Measurements from ENCODE around the gene FAM3A. TPM values are rescaled to one million over a fixed set of nuclear protein-coding genes. Genes with fewer than 3 reads are reported as not detected.

Gene FAM3A
- total and polyA plus RNA-seq, 2 experiments from 2014 or later, result 12.0 to 16.5 TPM

GRCh38 chrX:154541896-154542722, 26.1 kb upstream of the FAM3A start:
- Mint-ChIP-seq H3K36me3 (ENCODE audit: low read depth) (peaks cover 31% of the 10 kb centered on the region), H3K4me1 (peaks cover 5% of the 10 kb centered on the region), H3K9me3 (no peaks in the 10 kb centered on the region), H3K27ac (no peak overlapping the region), H3K27me3 (ENCODE audit: insufficient read depth, low read depth, poor library complexity) (peaks cover 5% of the 10 kb centered on the region), H3K4me3 (no peak overlapping the region)
- no peak overlapping the region for H3K4me2 ChIP-seq
- no peaks in the 10 kb centered on the region for H3K9me2 ChIP-seq (ENCODE audit: insufficient read depth)
- DNase-seq (ENCODE audit: low spot score) (no peak), ATAC-seq (no peak)
- H3K79me2 ChIP-seq (replicated peaks; ENCODE audit: insufficient read depth), result 0 out of 2 replicates have a peak, but pooled peaks cover 3% of the 10 kb centered on the region
- no peak overlapping the region for H2AFZ ChIP-seq
- TF ChIP-seq ZNF462 (CRISPR knock-in tag; IDR thresholded peaks at IDR 0.05) (no peak), JUNB (IDR thresholded peaks at IDR 0.05; ENCODE audit: unreplicated experiment) (no peak), EZH2phosphoT487 (IDR thresholded peaks at IDR 0.05; ENCODE audit: unreplicated experiment) (no peak), STAT1 (IDR thresholded peaks at IDR 0.05; ENCODE audit: unreplicated experiment) (no peak), ZNF114 (CRISPR knock-in tag; IDR thresholded peaks at IDR 0.05) (no peak), POLR2AphosphoS5 (IDR thresholded peaks at IDR 0.05; ENCODE audit: low read depth) (no peak), ZNF331 (CRISPR knock-in tag; IDR thresholded peaks at IDR 0.05; ENCODE audit: low read depth) (no peak), NANOG (IDR thresholded peaks at IDR 0.05; ENCODE audit: borderline replicate concordance) (no peak), EZH2 (IDR thresholded peaks at IDR 0.05; ENCODE audit: low read depth, unreplicated experiment) (no peak), CREB1 (CRISPR knock-in tag; IDR thresholded peaks at IDR 0.05; ENCODE audit: low read depth) (no peak)
- TF ChIP-seq, protein P1, sequence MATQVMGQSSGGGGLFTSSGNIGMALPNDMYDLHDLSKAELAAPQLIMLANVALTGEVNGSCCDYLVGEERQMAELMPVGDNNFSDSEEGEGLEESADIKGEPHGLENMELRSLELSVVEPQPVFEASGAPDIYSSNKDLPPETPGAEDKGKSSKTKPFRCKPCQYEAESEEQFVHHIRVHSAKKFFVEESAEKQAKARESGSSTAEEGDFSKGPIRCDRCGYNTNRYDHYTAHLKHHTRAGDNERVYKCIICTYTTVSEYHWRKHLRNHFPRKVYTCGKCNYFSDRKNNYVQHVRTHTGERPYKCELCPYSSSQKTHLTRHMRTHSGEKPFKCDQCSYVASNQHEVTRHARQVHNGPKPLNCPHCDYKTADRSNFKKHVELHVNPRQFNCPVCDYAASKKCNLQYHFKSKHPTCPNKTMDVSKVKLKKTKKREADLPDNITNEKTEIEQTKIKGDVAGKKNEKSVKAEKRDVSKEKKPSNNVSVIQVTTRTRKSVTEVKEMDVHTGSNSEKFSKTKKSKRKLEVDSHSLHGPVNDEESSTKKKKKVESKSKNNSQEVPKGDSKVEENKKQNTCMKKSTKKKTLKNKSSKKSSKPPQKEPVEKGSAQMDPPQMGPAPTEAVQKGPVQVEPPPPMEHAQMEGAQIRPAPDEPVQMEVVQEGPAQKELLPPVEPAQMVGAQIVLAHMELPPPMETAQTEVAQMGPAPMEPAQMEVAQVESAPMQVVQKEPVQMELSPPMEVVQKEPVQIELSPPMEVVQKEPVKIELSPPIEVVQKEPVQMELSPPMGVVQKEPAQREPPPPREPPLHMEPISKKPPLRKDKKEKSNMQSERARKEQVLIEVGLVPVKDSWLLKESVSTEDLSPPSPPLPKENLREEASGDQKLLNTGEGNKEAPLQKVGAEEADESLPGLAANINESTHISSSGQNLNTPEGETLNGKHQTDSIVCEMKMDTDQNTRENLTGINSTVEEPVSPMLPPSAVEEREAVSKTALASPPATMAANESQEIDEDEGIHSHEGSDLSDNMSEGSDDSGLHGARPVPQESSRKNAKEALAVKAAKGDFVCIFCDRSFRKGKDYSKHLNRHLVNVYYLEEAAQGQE (IDR thresholded peaks at IDR 0.05; ENCODE audit: unreplicated experiment), result no peak
- TF ChIP-seq, protein P2, sequence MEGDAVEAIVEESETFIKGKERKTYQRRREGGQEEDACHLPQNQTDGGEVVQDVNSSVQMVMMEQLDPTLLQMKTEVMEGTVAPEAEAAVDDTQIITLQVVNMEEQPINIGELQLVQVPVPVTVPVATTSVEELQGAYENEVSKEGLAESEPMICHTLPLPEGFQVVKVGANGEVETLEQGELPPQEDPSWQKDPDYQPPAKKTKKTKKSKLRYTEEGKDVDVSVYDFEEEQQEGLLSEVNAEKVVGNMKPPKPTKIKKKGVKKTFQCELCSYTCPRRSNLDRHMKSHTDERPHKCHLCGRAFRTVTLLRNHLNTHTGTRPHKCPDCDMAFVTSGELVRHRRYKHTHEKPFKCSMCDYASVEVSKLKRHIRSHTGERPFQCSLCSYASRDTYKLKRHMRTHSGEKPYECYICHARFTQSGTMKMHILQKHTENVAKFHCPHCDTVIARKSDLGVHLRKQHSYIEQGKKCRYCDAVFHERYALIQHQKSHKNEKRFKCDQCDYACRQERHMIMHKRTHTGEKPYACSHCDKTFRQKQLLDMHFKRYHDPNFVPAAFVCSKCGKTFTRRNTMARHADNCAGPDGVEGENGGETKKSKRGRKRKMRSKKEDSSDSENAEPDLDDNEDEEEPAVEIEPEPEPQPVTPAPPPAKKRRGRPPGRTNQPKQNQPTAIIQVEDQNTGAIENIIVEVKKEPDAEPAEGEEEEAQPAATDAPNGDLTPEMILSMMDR (conservative IDR thresholded peaks at IDR 0.05; ENCODE audit: low read depth in 2 of 2), result no peak
- TF ChIP-seq, protein P3, sequence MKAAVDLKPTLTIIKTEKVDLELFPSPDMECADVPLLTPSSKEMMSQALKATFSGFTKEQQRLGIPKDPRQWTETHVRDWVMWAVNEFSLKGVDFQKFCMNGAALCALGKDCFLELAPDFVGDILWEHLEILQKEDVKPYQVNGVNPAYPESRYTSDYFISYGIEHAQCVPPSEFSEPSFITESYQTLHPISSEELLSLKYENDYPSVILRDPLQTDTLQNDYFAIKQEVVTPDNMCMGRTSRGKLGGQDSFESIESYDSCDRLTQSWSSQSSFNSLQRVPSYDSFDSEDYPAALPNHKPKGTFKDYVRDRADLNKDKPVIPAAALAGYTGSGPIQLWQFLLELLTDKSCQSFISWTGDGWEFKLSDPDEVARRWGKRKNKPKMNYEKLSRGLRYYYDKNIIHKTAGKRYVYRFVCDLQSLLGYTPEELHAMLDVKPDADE (IDR thresholded peaks at IDR 0.05), result no peak
- H3K4me1 ChIP-seq (ENCODE audit: insufficient read depth), result no peaks in the 10 kb centered on the region
- no peaks in the 10 kb centered on the region for H4K20me1 ChIP-seq (replicated peaks; ENCODE audit: insufficient read depth)
- H3K27ac ChIP-seq (ENCODE audit: low read depth), result no peak overlapping the region
- H3K27me3 ChIP-seq (ENCODE audit: insufficient read depth), result no peaks in the 10 kb centered on the region
- no peaks in the 10 kb centered on the region for H3K36me3 ChIP-seq (ENCODE audit: insufficient read depth)
- no peak overlapping the region for H3K4me3 ChIP-seq
- no peaks in the 10 kb centered on the region for H3F3A ChIP-seq (replicated peaks; ENCODE audit: low read depth)

Measured in GM23338 (cell line).